ENCODE results near the gene ABCC4.

- TF ChIP-seq CTCF (IDR thresholded peaks at IDR 0.05), result no peak
- no peak for TF ChIP-seq EZH2 (IDR thresholded peaks at IDR 0.05; ENCODE audit: borderline replicate concordance, insufficient read depth, low read depth, low read length, poor library complexity, severe bottlenecking)
These were observed 108.3 kb downstream of the ABCC4 start for GRCh38 chr13:95192998-95193397.
